Prostate gland (tissue), 2 donors: ENCODE measurements around the gene DSN1. TPM values are rescaled to one million over a fixed set of nuclear protein-coding genes. Genes with fewer than 3 reads are reported as not detected.

Source experiments
- DNase-seq: peaks from one replicate; pipeline ENCODE4 v3.0.0-alpha.2; 2019; ENCODE audit warnings: low spot score
- H3K27ac ChIP-seq, 2 donors: fragments of 200-600 bp; sonication (generic); 2 replicates each; pipeline ENCODE4 v1.5.1; 2017 to 2019
- H3K27me3 ChIP-seq: fragments of 200-600 bp; sonication (generic); replicated peaks from 2 replicates; pipeline ENCODE4 v1.5.1; 2019; ENCODE audit not compliant: insufficient read depth
- H3K36me3 ChIP-seq, 2 donors: fragments of 200-600 bp; sonication (generic); 1 replicate in 1 of 2; 2 replicates in 1 of 2; pipeline versions ENCODE4 v1.5.1 to v1.8.1; 2017 to 2019
- H3K4me1 ChIP-seq: fragments of 200-600 bp; sonication (generic); replicated peaks from 2 replicates; pipeline ENCODE4 v1.5.1; 2019
- H3K4me3 ChIP-seq, 2 donors: fragments of 200-600 bp; sonication (generic); 2 replicates each; pipeline ENCODE4 v1.5.1; 2017 to 2019
- H3K9me3 ChIP-seq: fragments of 200-600 bp; sonication (generic); 2 replicates; pipeline ENCODE4 v1.5.1; 2017
- CTCF ChIP-seq, 4 experiments: fragments of 200-600 bp in 2 of 4; fragments of 450-650 bp in 2 of 4; sonication (generic) in 2 of 4; IDR thresholded peaks; 1 replicate in 3 of 4; 2 replicates in 1 of 4; pipeline ENCODE4 v1.5.1; 2016 to 2019; ENCODE audit warnings: antibody characterized with exemption in 4 of 4, mild to moderate bottlenecking in 2 of 4, moderate library complexity in 2 of 4
- POLR2A ChIP-seq: fragments of 450-650 bp; IDR thresholded peaks from one replicate; pipeline ENCODE4 v1.6.1; 2016; ENCODE audit warnings: antibody characterized with exemption, mild to moderate bottlenecking
- POLR2AphosphoS5 ChIP-seq: sonication (generic); formaldehyde crosslinking; IDR thresholded peaks from one replicate; pipeline ENCODE4 v1.6.1; 2017; ENCODE audit warnings: antibody characterized with exemption
- WGBS: methylation state at CpG from one replicate; pipeline ENCODE4 v1.1.5; 2018; 5-methylcytosine and 5-hydroxymethylcytosine counted together
- intact Hi-C: fragments of 100-400 bp; cut with DNase I; formaldehyde crosslinking; loops from one replicate; pipeline ENCODE4 v1.14.2; 2022
- total RNA-seq, 2 donors: library from RNA; depleted of rRNA; stranded (reverse); fragments of >200 nt; gene quantifications; one replicate each; pipeline ENCODE4 v1.1.0, GENCODE V29; 2016

The DSN1 gene
- total RNA-seq, 2 donors from 2014 or later: 13.0 to 17.1 TPM

- Histone ChIP-seq H3K27ac (no peak overlapping the region), H3K4me1 (peaks cover 16% of the 10 kb centered on the region), H3K27me3 (no peaks in the 10 kb centered on the region), H3K36me3 (peaks cover 0 to 15% of the 10 kb centered on the region in 2 donors), H3K9me3 (no peaks in the 10 kb centered on the region), H3K4me3 (no peak overlapping the region)
- no peak for DNase-seq
- no peak for TF ChIP-seq CTCF (IDR thresholded peaks at IDR 0.05)
- TF ChIP-seq POLR2AphosphoS5: no peak
- TF ChIP-seq POLR2A: no peak
- intact Hi-C loops: no loop called here
- 90% methylated on average over 30 of the region's 49 CpGs for WGBS
Measured at GRCh38 chr20:36815454-36816091, 42.0 kb upstream of the DSN1 start.

- Histone ChIP-seq H3K36me3 (peaks cover 0 to 15% of the 10 kb centered on the region in 2 donors), H3K27me3 (no peaks in the 10 kb centered on the region), H3K4me1 (peaks cover 4% of the 10 kb centered on the region), H3K4me3 (no peak overlapping the region), H3K9me3 (no peaks in the 10 kb centered on the region), H3K27ac (peak overlapping the region; percentile 69 to 76)
- intact Hi-C loops: no loop called here
- peak; percentile 36 for DNase-seq
- peak; percentile 48 for TF ChIP-seq POLR2AphosphoS5
- no peak for TF ChIP-seq POLR2A
- no peak for TF ChIP-seq CTCF (IDR thresholded peaks at IDR 0.05)
- WGBS: 48% methylated on average over 12 of the region's 14 CpGs
Measured at GRCh38 chr20:36812594-36813463, 39.3 kb upstream of the DSN1 start.

GRCh38 chr20:36808317-36809257, 35.0 kb upstream of the DSN1 start:
- H3K36me3 ChIP-seq: peaks cover 0 to 4% of the 10 kb centered on the region in 2 donors
- no peak for TF ChIP-seq POLR2A
- TF ChIP-seq POLR2AphosphoS5: no peak
- TF ChIP-seq CTCF (IDR thresholded peaks at IDR 0.05): peak in 3 of 4 experiments; percentile 33 to 41 (median 39)
- no peak for DNase-seq
- no peaks in the 10 kb centered on the region for H3K27me3 ChIP-seq
- H3K27ac ChIP-seq: no peak overlapping the region
- intact Hi-C loops: no loop called here
- no peak overlapping the region for H3K4me3 ChIP-seq
- 82% methylated on average over 19 of the region's 19 CpGs for WGBS
- no peaks in the 10 kb centered on the region for H3K9me3 ChIP-seq
- H3K4me1 ChIP-seq: peaks cover 4% of the 10 kb centered on the region

GRCh38 chr20:36806049-36806448, 32.5 kb upstream of the DSN1 start:
- WGBS: 93% methylated on average over 5 of the region's 5 CpGs
- H3K9me3 ChIP-seq: no peaks in the 10 kb centered on the region
- no peak overlapping the region for H3K27ac ChIP-seq
- DNase-seq: no peak
- TF ChIP-seq CTCF (IDR thresholded peaks at IDR 0.05): no peak
- no peak for TF ChIP-seq POLR2A
- TF ChIP-seq POLR2AphosphoS5: no peak
- no peaks in the 10 kb centered on the region for H3K4me1 ChIP-seq
- H3K27me3 ChIP-seq: no peaks in the 10 kb centered on the region
- peaks cover 0 to 15% of the 10 kb centered on the region in 2 donors for H3K36me3 ChIP-seq
- intact Hi-C loops: no loop called here
- no peak overlapping the region for H3K4me3 ChIP-seq
